ENCODE data around the gene SUMO2.

The SUMO2 gene

DNA sequence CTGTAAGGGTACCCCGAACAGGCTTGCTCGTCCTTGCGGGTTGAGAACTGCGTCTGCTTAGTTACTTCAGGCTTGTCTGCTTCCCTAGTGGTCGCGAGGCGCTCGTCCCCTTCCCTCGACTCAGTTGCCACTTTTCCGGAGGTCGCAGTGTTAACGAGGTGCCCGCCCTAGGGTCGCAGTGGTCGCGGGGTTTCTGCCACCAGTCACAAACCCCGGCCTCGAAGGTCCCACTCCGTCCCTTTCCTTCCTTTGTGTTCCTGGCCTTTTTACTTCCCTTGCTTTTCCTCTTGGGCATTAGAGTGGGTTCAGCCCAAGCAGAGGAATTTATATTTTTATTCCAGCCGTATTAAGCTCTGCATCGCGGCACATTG lies 23.0 kb upstream of the SUMO2 start:
- no peaks in the 10 kb centered on the region; the same call in 1 of the 2 replicates for H4K20me1 ChIP-seq (ENCODE audit: insufficient read depth, low read length)
- H3K36me3 ChIP-seq (replicated peaks; ENCODE audit: low read depth, low read length), result peaks cover 17% of the 10 kb centered on the region
- peak overlapping the region; percentile 97 for H3K4me2 ChIP-seq (ENCODE audit: low read length)
- H2AFZ ChIP-seq (ENCODE audit: low read depth, low read length), result 0 out of 2 replicates have a peak overlapping the region, but pooled peaks have one; percentile 96
- H3K79me2 ChIP-seq (ENCODE audit: low read length), result peaks cover 58% of the 10 kb centered on the region
- no peaks in the 10 kb centered on the region for H3K9me3 ChIP-seq (ENCODE audit: insufficient read depth, low read length)
- no peaks in the 10 kb centered on the region for H3K27me3 ChIP-seq (ENCODE audit: low read depth, low read length)
- H3K27ac ChIP-seq (ENCODE audit: low read length), result peak overlapping the region; percentile 84
- peak overlapping the region; percentile 93 for H3K4me3 ChIP-seq (ENCODE audit: low read length)
- TF ChIP-seq CTCF (IDR thresholded peaks at IDR 0.05; ENCODE audit: low read depth, low read length), result no peak
- TF ChIP-seq EZH2phosphoT487 (IDR thresholded peaks at IDR 0.05; ENCODE audit: low read depth), result no peak
- peaks cover 10% of the 10 kb centered on the region for H3K4me1 ChIP-seq (ENCODE audit: low read length)
- H3K9ac ChIP-seq (ENCODE audit: low read length), result peak overlapping the region; percentile 94

DNA sequence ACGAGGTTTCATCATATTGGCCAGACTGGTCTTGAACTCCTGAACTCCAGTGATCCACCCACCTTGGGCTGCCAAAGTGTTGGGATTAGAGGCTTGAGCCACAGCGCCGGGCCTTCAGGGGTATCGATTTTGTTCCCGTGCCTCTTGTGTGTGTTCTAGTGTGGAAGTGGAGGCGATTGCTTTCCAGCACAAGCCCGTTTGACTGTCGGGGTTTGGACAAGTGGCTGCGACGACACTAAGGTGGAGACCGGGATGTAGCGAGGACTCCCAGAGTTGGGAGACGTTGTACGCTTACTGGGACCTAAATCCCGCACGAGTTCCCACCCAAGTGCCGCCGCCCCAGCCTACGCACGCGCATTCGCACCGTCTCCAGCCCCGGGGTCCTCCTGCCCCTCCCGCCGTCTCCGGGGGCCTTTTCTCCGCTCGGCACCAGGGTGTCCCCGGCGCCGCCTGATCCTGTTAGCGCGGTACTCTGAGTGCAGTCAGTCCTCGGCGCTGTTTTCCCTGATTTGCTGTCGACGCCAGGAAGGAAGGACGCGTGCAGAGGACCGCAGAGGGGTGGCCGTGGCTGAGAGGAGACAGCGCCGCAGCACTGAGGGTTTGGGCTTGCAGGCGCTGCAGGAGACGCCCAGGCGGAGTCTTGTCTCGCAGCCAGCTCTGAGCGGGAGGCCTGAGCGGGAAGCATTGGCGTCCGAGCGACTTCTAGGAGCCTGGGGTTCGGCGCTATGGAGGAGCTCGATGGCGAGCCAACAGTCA lies 22.5 kb upstream of the SUMO2 start, which contains the start of gene NUP85:
Gene NUP85, plus strand, starts transcription at position 643 of the 756 bp plus-strand sequence. Its CDS starts 83 bp downstream, at position 726.
- Histone ChIP-seq H2AFZ (ENCODE audit: low read depth, low read length) (peak within 1 kb of the TSS; percentile 96), H3K9me3 (ENCODE audit: insufficient read depth, low read length) (no peaks in the 10 kb centered on the region), H3K79me2 (ENCODE audit: low read length) (peaks cover 58% of the 10 kb centered on the region), H3K9ac (ENCODE audit: low read length) (peak within 1 kb of the TSS; percentile 94), H3K4me2 (ENCODE audit: low read length) (peak within 1 kb of the TSS; percentile 97), H4K20me1 (ENCODE audit: insufficient read depth, low read length) (no peaks in the 10 kb centered on the region; the same call in 1 of the 2 replicates), H3K4me1 (ENCODE audit: low read length) (peaks cover 10% of the 10 kb centered on the region), H3K27me3 (ENCODE audit: low read depth, low read length) (no peaks in the 10 kb centered on the region), H3K4me3 (ENCODE audit: low read length) (peak within 1 kb of the TSS; percentile 93), H3K36me3 (replicated peaks; ENCODE audit: low read depth, low read length) (peaks cover 14% of the 10 kb centered on the region), H3K27ac (ENCODE audit: low read length) (peak within 1 kb of the TSS; percentile 84)
- TF ChIP-seq CTCF (IDR thresholded peaks at IDR 0.05; ENCODE audit: low read depth, low read length) (no peak), EZH2phosphoT487 (IDR thresholded peaks at IDR 0.05; ENCODE audit: low read depth) (no peak)

DNA sequence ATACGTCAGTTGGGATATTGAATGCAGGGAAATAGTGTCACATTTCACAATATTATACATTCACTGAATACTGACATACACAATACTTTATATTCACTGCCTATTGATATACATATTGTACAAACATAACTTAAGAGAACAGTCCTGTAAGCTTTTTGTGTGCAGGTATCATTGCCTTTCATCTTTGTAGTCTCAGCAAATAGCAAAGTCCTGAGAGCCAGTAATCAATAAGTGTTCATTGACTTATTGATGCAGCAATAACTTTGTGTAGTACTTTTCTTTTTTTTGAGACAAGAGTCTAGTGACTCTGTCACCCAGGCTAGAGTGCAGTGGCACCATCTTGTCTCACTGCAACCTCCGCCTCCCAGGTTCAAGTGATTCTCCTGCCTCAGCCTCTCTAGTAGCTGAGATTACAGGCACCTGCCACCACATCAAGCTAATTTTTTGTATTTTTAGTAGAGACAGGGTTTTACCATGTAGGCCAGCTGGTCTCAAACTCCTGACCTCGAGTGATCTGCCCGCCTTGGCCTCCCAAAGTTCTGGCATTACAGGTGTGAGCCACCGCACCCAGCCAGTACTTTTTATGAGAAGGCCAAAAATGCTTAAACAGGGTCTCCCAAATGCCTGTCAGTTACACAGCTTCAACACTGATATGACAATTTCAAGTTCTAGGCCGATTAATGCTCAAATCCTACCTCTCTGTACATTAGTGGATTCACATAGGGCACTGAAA lies 17.3 kb upstream of the SUMO2 start:
- Histone ChIP-seq H3K4me1 (ENCODE audit: low read length) (peaks cover 6% of the 10 kb centered on the region; the same call in 1 of the 2 replicates), H3K27ac (ENCODE audit: low read length) (no peak overlapping the region), H3K27me3 (ENCODE audit: low read depth, low read length) (no peaks in the 10 kb centered on the region), H3K36me3 (replicated peaks; ENCODE audit: low read depth, low read length) (no peaks in the 10 kb centered on the region), H3K79me2 (ENCODE audit: low read length) (peaks cover 11% of the 10 kb centered on the region), H4K20me1 (ENCODE audit: insufficient read depth, low read length) (no peaks in the 10 kb centered on the region), H2AFZ (ENCODE audit: low read depth, low read length) (no peak overlapping the region), H3K9me3 (ENCODE audit: insufficient read depth, low read length) (no peaks in the 10 kb centered on the region), H3K4me2 (ENCODE audit: low read length) (no peak overlapping the region), H3K9ac (ENCODE audit: low read length) (no peak overlapping the region), H3K4me3 (ENCODE audit: low read length) (no peak overlapping the region)
- no peak for TF ChIP-seq CTCF (IDR thresholded peaks at IDR 0.05; ENCODE audit: low read depth, low read length)

DNA sequence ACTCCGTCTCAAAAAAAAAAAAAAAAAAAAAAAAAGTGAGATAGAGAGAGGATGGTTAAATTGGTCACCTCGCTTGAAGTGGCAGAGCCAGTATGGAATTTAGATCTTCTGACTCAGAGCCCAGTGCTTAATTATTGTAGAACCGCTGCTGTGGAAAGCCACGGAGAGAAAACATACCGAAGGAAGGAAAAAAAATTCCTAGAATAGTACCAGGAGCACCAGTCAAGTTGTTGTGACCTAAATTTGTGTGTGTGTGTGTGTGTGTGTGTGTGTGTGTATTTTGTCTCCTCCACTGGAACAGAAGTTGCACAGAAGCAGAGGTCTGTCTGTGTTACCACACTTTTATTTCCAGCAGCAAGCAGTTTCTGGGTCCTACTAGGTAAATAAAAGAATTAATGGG lies 12.1 kb upstream of the SUMO2 start:
- H3K9me3 ChIP-seq (ENCODE audit: insufficient read depth, low read length), result no peaks in the 10 kb centered on the region
- H3K4me1 ChIP-seq (ENCODE audit: low read length), result no peaks in the 10 kb centered on the region
- no peak overlapping the region for H3K4me3 ChIP-seq (ENCODE audit: low read length)
- no peaks in the 10 kb centered on the region for H4K20me1 ChIP-seq (ENCODE audit: insufficient read depth, low read length)
- no peak for TF ChIP-seq EZH2phosphoT487 (IDR thresholded peaks at IDR 0.05; ENCODE audit: low read depth)
- no peak for TF ChIP-seq CTCF (IDR thresholded peaks at IDR 0.05; ENCODE audit: low read depth, low read length)
- H2AFZ ChIP-seq (ENCODE audit: low read depth, low read length), result no peak overlapping the region
- no peak overlapping the region for H3K27ac ChIP-seq (ENCODE audit: low read length)
- H3K27me3 ChIP-seq (ENCODE audit: low read depth, low read length), result no peaks in the 10 kb centered on the region
- no peaks in the 10 kb centered on the region for H3K36me3 ChIP-seq (replicated peaks; ENCODE audit: low read depth, low read length)
- H3K79me2 ChIP-seq (ENCODE audit: low read length), result no peaks in the 10 kb centered on the region
- no peak overlapping the region for H3K4me2 ChIP-seq (ENCODE audit: low read length)
- H3K9ac ChIP-seq (ENCODE audit: low read length), result no peak overlapping the region

Measured in OCI-LY3 (cell line).